OCI-LY7 (cell line): ENCODE data around the gene TMEM184B. TPM values are rescaled to one million over a fixed set of nuclear protein-coding genes. Genes with fewer than 3 reads are reported as not detected.

Experiments
- BruUV-seq: library from RNA; stranded (reverse); fragments of 400-500 nt; replicated peaks from 2 replicates; lab custom pipeline; 2021; lab: Mats Ljungman, UMichigan
- CTCF ChIA-PET: fragments of 300-600 bp; sonication (Branson Sonifier 250); formaldehyde crosslinking; loops from one replicate; lab custom pipeline; 2022; ENCODE audit warnings: antibody characterized with exemption; ENCODE audit not compliant: unreplicated experiment; lab: Charles Lee
- POLR2A ChIA-PET: fragments of 300-600 bp; sonication (Branson Sonifier 250); formaldehyde crosslinking; loops from one replicate; lab custom pipeline; 2022; ENCODE audit warnings: antibody characterized with exemption; lab: Charles Lee
- DNase-seq: peaks from one replicate; pipeline ENCODE4 v3.0.0-alpha.2; 2015; ENCODE audit warnings: low spot score
- H2AFZ ChIP-seq: fragments of 200-600 bp; sonication (generic), shearing (Covaris generic); 2 replicates; pipeline ENCODE4 v1.6.1; 2014; ENCODE audit warnings: mild to moderate bottlenecking, antibody characterized with exemption, low read length, moderate library complexity
- H3K27ac ChIP-seq: fragments of 200-600 bp; sonication (generic); 2 replicates; pipeline ENCODE4 v1.5.1; 2014; ENCODE audit warnings: mixed run types, low read depth, mild to moderate bottlenecking, moderate library complexity, low read length, inconsistent platforms; ENCODE audit not compliant: poor library complexity, severe bottlenecking
- H3K36me3 ChIP-seq: fragments of 200-600 bp; sonication (generic); 2 replicates; pipeline ENCODE4 v1.6.1; 2014; ENCODE audit warnings: mild to moderate bottlenecking, antibody characterized with exemption, low read length, moderate library complexity, mixed read lengths; ENCODE audit not compliant: insufficient read depth
- H3K4me1 ChIP-seq: fragments of 200-600 bp; sonication (generic); 2 replicates; pipeline ENCODE4 v1.5.1; 2014; ENCODE audit warnings: mild to moderate bottlenecking, low read length; ENCODE audit not compliant: insufficient read depth, poor library complexity, severe bottlenecking
- H3K4me2 ChIP-seq: fragments of 200-600 bp; sonication (generic); 2 replicates; pipeline ENCODE4 v1.6.1; 2014; ENCODE audit warnings: mild to moderate bottlenecking, low read length
- H3K4me3 ChIP-seq: fragments of 200-600 bp; sonication (generic); 2 replicates; pipeline ENCODE4 v1.5.1; 2014; ENCODE audit warnings: mild to moderate bottlenecking, low read depth, low read length; ENCODE audit not compliant: poor library complexity, severe bottlenecking
- H3K79me2 ChIP-seq: fragments of 200-600 bp; sonication (generic); 2 replicates; pipeline ENCODE4 v1.6.1; 2016; ENCODE audit warnings: low read depth, mild to moderate bottlenecking, low read length, moderate library complexity, mixed read lengths; ENCODE audit not compliant: insufficient read depth
- H3K9me2 ChIP-seq: fragments of 200-600 bp; sonication (generic); 2 replicates; pipeline ENCODE4 v1.6.1; 2016; ENCODE audit warnings: mild to moderate bottlenecking, low read length, mixed read lengths; ENCODE audit not compliant: insufficient read depth
- H3K9me3 ChIP-seq: fragments of 200-600 bp; sonication (generic); 2 replicates; pipeline ENCODE4 v1.6.1; 2014; ENCODE audit warnings: mild to moderate bottlenecking, mixed run types, low read length, mixed read lengths
- H4K20me1 ChIP-seq: fragments of 200-600 bp; sonication (generic); 2 replicates; pipeline ENCODE4 v1.6.1; 2014; ENCODE audit warnings: mild to moderate bottlenecking, antibody characterized with exemption, low read length, moderate library complexity, mixed read lengths; ENCODE audit not compliant: insufficient read depth
- EZH2phosphoT487 ChIP-seq: fragments of 200-600 bp; sonication (generic); IDR thresholded peaks from 2 replicates; pipeline ENCODE4 v1.6.1; 2018; ENCODE audit warnings: low read depth, borderline replicate concordance, mild to moderate bottlenecking, mixed run types, antibody characterized with exemption, low read length, moderate library complexity, mixed read lengths
- intact Hi-C: fragments of 100-400 bp; cut with micrococcal nuclease; formaldehyde crosslinking; loops from one replicate; pipeline ENCODE4 v1.10.0; 2022; ENCODE audit not compliant: unreplicated experiment
- total RNA-seq, 2 experiments: library from RNA; depleted of rRNA in 1 of 2; stranded (reverse); fragments of >200 nt in 1 of 2; shearing (Covaris generic) in 1 of 2; gene quantifications; 2 replicates each; pipeline ENCODE4 v1.2.3, GENCODE V29; 2014 to 2022
- TF ChIP-seq, protein P1 (sequence below): fragments of 200-600 bp; sonication (generic); conservative IDR thresholded peaks from 2 replicates; pipeline ENCODE4 v1.5.1; 2014; ENCODE audit warnings: mild to moderate bottlenecking, antibody characterized with exemption, low read length, moderate library complexity, mixed read lengths

TMEM184B gene
- total RNA-seq, 2 experiments from 2014 or later = 19.1 to 50.2 TPM

DNA sequence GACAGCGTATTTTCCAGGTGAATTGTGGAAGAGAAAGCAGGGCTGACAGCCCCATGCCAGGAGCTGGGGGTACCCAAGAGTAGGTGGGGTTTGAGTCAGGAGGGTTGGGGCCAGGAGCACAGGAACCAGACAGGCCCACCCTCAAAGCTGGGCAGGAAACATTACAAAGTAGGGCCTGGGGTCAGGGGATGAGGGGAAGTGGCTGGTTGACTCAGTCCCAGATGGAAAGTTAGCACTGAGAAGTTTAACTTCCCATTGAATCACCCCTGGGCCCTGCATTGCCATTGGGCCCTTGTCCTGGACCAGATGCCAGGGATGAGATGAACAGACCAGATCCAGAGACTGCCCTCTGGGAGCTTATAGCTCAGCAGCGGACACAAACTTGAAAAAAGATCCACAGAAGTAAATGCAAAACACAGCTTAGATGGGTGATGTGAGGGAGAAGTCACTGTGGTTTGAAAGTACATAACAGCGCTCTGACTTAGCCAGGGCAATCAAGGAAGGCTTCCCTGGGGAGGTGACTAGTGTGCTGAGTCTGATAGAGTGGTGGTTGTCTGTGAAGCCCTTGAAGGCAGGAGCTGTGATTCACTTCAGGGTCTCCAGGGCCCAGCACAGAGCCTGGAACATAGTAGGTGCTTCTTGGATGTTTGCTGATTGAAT lies 68.8 kb downstream of the TMEM184B start:
- no TSS peak for BruUV-seq

DNA sequence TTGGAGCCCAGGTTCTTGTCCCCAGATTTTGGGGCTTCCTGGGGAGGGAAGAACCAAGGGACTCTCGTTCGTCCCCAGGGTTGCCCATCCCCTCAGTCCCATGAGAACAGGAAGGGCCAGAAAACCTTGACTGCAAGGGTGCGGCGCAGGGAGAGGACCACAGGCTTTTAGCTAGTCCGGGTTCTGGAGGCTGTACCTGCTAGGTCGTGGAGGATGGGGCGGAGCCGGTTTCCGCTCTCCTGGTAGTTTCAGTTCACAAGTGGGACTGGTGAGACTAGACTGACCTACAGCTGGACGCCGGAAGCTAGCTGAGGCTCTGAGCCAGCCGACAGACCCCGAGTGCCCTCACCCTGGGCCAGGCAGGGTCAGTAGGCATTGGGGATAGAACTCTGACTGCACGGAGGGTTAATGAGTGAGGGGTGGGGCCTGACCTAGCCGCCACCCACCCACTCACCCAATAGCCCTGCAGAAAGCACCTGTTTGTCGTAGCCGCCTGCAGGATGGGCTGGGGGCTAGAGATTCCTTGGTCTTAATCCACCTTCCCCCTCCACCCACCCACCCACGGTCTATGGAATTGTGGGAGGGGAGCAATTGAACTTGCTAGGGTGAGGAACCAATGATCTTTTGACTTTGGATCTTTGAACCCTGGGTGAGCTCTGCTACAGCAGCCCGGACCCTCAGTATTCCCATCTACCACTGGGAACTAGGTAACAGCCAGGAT lies 69.6 kb downstream of the TMEM184B start:
- H2AFZ ChIP-seq = peak overlapping the region; percentile 48
- no peaks in the 10 kb centered on the region for H3K79me2 ChIP-seq
- CTCF ChIA-PET = no interaction called here
- no peaks in the 10 kb centered on the region for H3K9me3 ChIP-seq
- peak; percentile 32 for DNase-seq
- TF ChIP-seq, protein P1, sequence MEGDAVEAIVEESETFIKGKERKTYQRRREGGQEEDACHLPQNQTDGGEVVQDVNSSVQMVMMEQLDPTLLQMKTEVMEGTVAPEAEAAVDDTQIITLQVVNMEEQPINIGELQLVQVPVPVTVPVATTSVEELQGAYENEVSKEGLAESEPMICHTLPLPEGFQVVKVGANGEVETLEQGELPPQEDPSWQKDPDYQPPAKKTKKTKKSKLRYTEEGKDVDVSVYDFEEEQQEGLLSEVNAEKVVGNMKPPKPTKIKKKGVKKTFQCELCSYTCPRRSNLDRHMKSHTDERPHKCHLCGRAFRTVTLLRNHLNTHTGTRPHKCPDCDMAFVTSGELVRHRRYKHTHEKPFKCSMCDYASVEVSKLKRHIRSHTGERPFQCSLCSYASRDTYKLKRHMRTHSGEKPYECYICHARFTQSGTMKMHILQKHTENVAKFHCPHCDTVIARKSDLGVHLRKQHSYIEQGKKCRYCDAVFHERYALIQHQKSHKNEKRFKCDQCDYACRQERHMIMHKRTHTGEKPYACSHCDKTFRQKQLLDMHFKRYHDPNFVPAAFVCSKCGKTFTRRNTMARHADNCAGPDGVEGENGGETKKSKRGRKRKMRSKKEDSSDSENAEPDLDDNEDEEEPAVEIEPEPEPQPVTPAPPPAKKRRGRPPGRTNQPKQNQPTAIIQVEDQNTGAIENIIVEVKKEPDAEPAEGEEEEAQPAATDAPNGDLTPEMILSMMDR = no peak
- TF ChIP-seq EZH2phosphoT487 = no peak
- POLR2A ChIA-PET = interaction anchor here (1.4 kb wide), 1 partner anchor 9 kb away, joined by 3 read pairs; no protein-coding TSS in a partner anchor
- peak overlapping the region; percentile 90 for H3K4me2 ChIP-seq
- BruUV-seq = no TSS peak
- H3K36me3 ChIP-seq = no peaks in the 10 kb centered on the region
- peak overlapping the region; percentile 79 for H3K4me3 ChIP-seq
- peaks cover 47% of the 10 kb centered on the region for H3K4me1 ChIP-seq
- no peaks in the 10 kb centered on the region for H3K9me2 ChIP-seq
- intact Hi-C loops = loop anchor here (2.0 to 5.0 kb wide), 4 partner anchors 39 to 369 kb away; partner anchors contain the start of genes CSNK1E and DMC1
- no peaks in the 10 kb centered on the region for H4K20me1 ChIP-seq
- H3K27ac ChIP-seq = peak overlapping the region; percentile 19

More for the DNA sequence above, 68.8 kb downstream of the TMEM184B start:
- POLR2A ChIA-PET = interaction anchor here (1.4 kb wide), 1 partner anchor 10 kb away, joined by 3 read pairs; no protein-coding TSS in a partner anchor
- peak; percentile 35 for DNase-seq
- Histone ChIP-seq H3K79me2 (no peaks in the 10 kb centered on the region), H2AFZ (no peak overlapping the region), H3K4me3 (peak overlapping the region; percentile 79), H3K4me1 (peaks cover 46% of the 10 kb centered on the region), H3K4me2 (peak overlapping the region; percentile 90), H3K36me3 (no peaks in the 10 kb centered on the region), H3K9me2 (no peaks in the 10 kb centered on the region), H3K9me3 (no peaks in the 10 kb centered on the region), H4K20me1 (no peaks in the 10 kb centered on the region), H3K27ac (peak overlapping the region; percentile 19)
- CTCF ChIA-PET = no interaction called here
- intact Hi-C loops = loop anchor here (2.0 to 5.0 kb wide), 4 partner anchors 38 to 368 kb away; partner anchors contain the start of genes CSNK1E and DMC1
- TF ChIP-seq EZH2phosphoT487 = no peak
- TF ChIP-seq, protein P1 = no peak
